Ascending aorta (tissue), 2 donors: ENCODE data around the gene OR2A2. TPM values are rescaled to one million over a fixed set of nuclear protein-coding genes. Genes with fewer than 3 reads are reported as not detected.

Source experiments
- DNase-seq, 2 donors: peaks; one replicate each; pipeline ENCODE4 v3.0.0-alpha.2; 2019; ENCODE audit warnings: low spot score in 2 of 2
- H3K27ac ChIP-seq, 2 donors: fragments of 200-600 bp; sonication (generic); one replicate each; pipeline ENCODE4 v1.5.1; 2016 to 2017; ENCODE audit warnings: mild to moderate bottlenecking in 1 of 2
- H3K27me3 ChIP-seq: fragments of 200-600 bp; sonication (generic); one replicate; pipeline ENCODE4 v1.5.1; 2017
- H3K36me3 ChIP-seq, 2 donors: fragments of 200-600 bp; sonication (generic); one replicate each; pipeline ENCODE4 v1.5.1; 2016
- H3K4me1 ChIP-seq, 2 donors: fragments of 200-600 bp; sonication (generic); one replicate each; pipeline ENCODE4 v1.5.1; 2016 to 2017; ENCODE audit warnings: mild to moderate bottlenecking in 1 of 2
- H3K4me3 ChIP-seq, 2 donors: fragments of 200-600 bp; sonication (generic); one replicate each; pipeline ENCODE4 v1.5.1; 2016 to 2017; ENCODE audit warnings: mild to moderate bottlenecking in 1 of 2
- H3K9me3 ChIP-seq, 2 donors: fragments of 200-600 bp; sonication (generic); one replicate each; pipeline ENCODE4 v1.5.1; 2016
- intact Hi-C: fragments of 100-400 bp; cut with DNase I; formaldehyde crosslinking; loops from one replicate; pipeline ENCODE4 v1.15.1; 2023
- total RNA-seq: library from RNA; depleted of rRNA; stranded (reverse); fragments of >200 nt; gene quantifications from one replicate; pipeline ENCODE4 v1.1.0, GENCODE V29; 2016
- TF ChIP-seq, protein P1 (sequence below), 3 experiments: fragments of 200-600 bp in 2 of 3; fragments of 450-650 bp in 1 of 3; sonication (generic) in 2 of 3; IDR thresholded peaks; one replicate each; pipeline ENCODE4 v1.5.1; 2016 to 2019; ENCODE audit warnings: antibody characterized with exemption in 3 of 3, mild to moderate bottlenecking in 1 of 3, moderate library complexity in 1 of 3

OR2A2 gene
- total RNA-seq: not detected

DNA sequence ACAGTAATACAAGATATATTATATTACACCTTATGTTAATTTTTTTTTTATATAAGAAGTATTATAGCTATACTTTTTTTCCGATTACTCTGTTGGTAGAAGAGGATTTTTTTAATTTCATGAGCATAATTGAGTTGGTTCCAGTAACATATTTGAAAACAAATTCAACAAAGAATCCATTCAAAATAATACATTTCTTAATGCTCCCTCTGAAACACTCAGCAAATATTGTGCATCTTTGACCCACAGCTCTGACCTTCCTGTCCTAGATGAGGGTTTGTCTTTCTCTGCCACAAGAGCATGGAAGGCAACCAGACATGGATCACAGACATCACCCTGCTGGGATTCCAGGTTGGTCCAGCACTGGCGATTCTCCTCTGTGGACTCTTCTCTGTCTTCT lies at the start of gene OR2A2:
OR2A2 (plus strand) TSS at position 301 of the 400 bp plus-strand sequence; CDS start at position 301, 0 bp downstream.
- no peak within 1 kb of the TSS for H3K27ac ChIP-seq
- no peak for DNase-seq
- intact Hi-C loops: no loop called here

DNA sequence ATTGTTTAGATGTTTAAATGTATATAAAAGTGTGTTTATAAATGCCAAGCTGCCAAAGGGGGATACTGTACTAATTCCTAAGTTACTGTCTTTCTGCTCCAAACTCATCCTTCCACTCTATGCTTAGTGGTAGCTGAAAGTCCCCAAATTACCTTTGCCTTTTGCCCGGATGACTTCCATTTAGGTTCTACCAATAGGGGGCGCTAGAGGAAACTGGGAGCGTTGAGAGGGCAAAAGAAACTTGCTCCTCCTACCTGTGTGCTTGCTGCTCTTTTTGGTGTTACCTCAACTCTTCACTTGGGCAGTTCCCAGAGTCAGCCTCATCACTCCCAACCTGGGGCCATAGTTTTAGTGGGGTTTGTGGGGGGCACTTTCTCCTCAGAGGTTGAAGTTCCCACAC lies 45.7 kb upstream of the OR2A2 start:
- Histone ChIP-seq H3K27ac (no peak overlapping the region), H3K9me3 (no peaks in the 10 kb centered on the region), H3K4me1 (no peaks in the 10 kb centered on the region), H3K27me3 (no peaks in the 10 kb centered on the region), H3K36me3 (no peaks in the 10 kb centered on the region), H3K4me3 (no peak overlapping the region)
- no peak for DNase-seq
- TF ChIP-seq, protein P1, sequence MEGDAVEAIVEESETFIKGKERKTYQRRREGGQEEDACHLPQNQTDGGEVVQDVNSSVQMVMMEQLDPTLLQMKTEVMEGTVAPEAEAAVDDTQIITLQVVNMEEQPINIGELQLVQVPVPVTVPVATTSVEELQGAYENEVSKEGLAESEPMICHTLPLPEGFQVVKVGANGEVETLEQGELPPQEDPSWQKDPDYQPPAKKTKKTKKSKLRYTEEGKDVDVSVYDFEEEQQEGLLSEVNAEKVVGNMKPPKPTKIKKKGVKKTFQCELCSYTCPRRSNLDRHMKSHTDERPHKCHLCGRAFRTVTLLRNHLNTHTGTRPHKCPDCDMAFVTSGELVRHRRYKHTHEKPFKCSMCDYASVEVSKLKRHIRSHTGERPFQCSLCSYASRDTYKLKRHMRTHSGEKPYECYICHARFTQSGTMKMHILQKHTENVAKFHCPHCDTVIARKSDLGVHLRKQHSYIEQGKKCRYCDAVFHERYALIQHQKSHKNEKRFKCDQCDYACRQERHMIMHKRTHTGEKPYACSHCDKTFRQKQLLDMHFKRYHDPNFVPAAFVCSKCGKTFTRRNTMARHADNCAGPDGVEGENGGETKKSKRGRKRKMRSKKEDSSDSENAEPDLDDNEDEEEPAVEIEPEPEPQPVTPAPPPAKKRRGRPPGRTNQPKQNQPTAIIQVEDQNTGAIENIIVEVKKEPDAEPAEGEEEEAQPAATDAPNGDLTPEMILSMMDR (IDR thresholded peaks at IDR 0.05): no peak
- intact Hi-C loops: no loop called here

More for the DNA sequence above, at the start of gene OR2A2:
- H3K9me3 ChIP-seq: no peaks in the 10 kb centered on the region
- H3K36me3 ChIP-seq: no peaks in the 10 kb centered on the region
- no peaks in the 10 kb centered on the region for H3K27me3 ChIP-seq
- H3K4me1 ChIP-seq: no peaks in the 10 kb centered on the region
- TF ChIP-seq, protein P1 (IDR thresholded peaks at IDR 0.05): no peak
- H3K4me3 ChIP-seq: no peak within 1 kb of the TSS

- Histone ChIP-seq H3K27me3 (no peaks in the 10 kb centered on the region), H3K27ac (no peak within 1 kb of the TSS), H3K36me3 (no peaks in the 10 kb centered on the region), H3K4me1 (no peaks in the 10 kb centered on the region), H3K4me3 (no peak within 1 kb of the TSS), H3K9me3 (no peaks in the 10 kb centered on the region)
- TF ChIP-seq, protein P1 (IDR thresholded peaks at IDR 0.05): no peak
- no peak for DNase-seq
- intact Hi-C loops: no loop called here
Measured at GRCh38 chr7:144069511-144069910, 39.9 kb upstream of the OR2A2 start, which contains the start of gene OR2A25. TSS of gene OR2A25 (plus strand) at chr7:144069811. CDS start at chr7:144074220, 4,409 bp downstream.

GRCh38 chr7:144069953-144070352 lies 39.4 kb upstream of the OR2A2 start:
- TF ChIP-seq, protein P1 (IDR thresholded peaks at IDR 0.05): no peak
- intact Hi-C loops: no loop called here
- DNase-seq: no peak

GRCh38 chr7:144074374-144074773 lies 35.0 kb upstream of the OR2A2 start:
- intact Hi-C loops: no loop called here
- TF ChIP-seq, protein P1 (IDR thresholded peaks at IDR 0.05): no peak

More at GRCh38 chr7:144069953-144070352, 39.4 kb upstream of the OR2A2 start:
- Histone ChIP-seq H3K9me3 (no peaks in the 10 kb centered on the region), H3K36me3 (no peaks in the 10 kb centered on the region), H3K4me1 (no peaks in the 10 kb centered on the region), H3K27me3 (no peaks in the 10 kb centered on the region), H3K27ac (no peak overlapping the region), H3K4me3 (no peak overlapping the region)

DNA sequence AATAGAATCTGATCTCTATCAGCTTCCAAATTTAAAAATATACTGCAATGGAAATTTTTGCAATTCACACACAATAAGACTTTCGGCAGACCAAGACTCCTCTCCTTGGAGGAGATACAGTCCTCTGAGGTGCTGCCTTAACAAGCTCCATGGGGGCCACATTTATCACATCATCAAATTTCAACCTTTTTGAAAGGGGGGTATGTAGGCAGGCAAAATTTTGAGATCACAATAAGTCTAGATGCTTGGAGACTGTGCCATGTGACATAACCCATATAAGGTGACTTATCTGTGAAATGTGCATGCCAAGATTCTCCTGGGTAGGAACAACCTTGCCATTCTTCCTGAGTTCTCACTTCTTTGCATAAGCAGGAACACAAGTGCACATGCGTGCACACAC lies 23.4 kb upstream of the OR2A2 start, which contains the start of gene OR2A12:
OR2A12 (plus strand) TSS at position 301 of the 400 bp plus-strand sequence. CDS start 8,830 bp downstream, outside the sequence.
- Histone ChIP-seq H3K9me3 (peaks cover 0 to 4% of the 10 kb centered on the region in 2 donors), H3K27me3 (no peaks in the 10 kb centered on the region), H3K36me3 (no peaks in the 10 kb centered on the region), H3K27ac (no peak within 1 kb of the TSS), H3K4me1 (peaks cover 0 to 4% of the 10 kb centered on the region in 2 donors), H3K4me3 (no peak within 1 kb of the TSS)
- DNase-seq: no peak
- intact Hi-C loops: no loop called here
- TF ChIP-seq, protein P1 (IDR thresholded peaks at IDR 0.05): no peak

More at GRCh38 chr7:144074374-144074773, 35.0 kb upstream of the OR2A2 start:
- Histone ChIP-seq H3K4me1 (no peaks in the 10 kb centered on the region), H3K9me3 (no peaks in the 10 kb centered on the region), H3K36me3 (no peaks in the 10 kb centered on the region), H3K27ac (no peak overlapping the region), H3K27me3 (no peaks in the 10 kb centered on the region), H3K4me3 (no peak overlapping the region)
- DNase-seq: no peak
